ENCODE data around the gene BMPR2. TPM values are rescaled to one million over a fixed set of nuclear protein-coding genes. Genes with fewer than 3 reads are reported as not detected.

Gene BMPR2
- total and polyA plus RNA-seq, 2 of the 8 experiments (the other 6 are each of a cell fraction or from before 2014, with no cell fraction given) = 5.5 to 19.8 TPM

DNA sequence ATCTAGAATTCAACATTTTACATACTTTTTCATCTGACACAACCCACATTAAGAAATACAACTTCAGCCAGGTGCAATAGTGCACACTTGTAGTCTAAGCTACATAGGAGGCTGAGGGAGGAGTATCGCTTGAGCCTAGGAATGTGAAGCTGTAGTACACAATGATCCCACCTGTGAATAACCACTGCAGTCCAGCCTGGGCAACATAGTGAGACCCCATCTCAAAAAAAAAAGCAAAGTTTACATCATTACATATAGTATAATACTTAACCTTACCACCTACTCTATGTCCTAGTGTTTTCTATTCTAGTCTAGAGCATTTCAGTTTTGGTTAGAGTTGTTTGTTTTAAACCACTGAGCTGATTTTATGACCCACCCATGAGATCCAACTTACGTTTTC lies 172.1 kb downstream of the BMPR2 start:
- Histone ChIP-seq H3K36me3 (ENCODE audit: control insufficient read depth in 2 of 4, insufficient read depth in 4 of 4, low read length in 3 of 4) (no peaks in the 10 kb centered on the region; a peak in 1 of 8 replicates), H3K4me1 (replicated peaks in 1 of 4; ENCODE audit: control insufficient read depth in 3 of 4, insufficient read depth in 4 of 4, low read length in 3 of 4) (no peaks in the 10 kb centered on the region), H4K20me1 (replicated peaks in 1 of 2; ENCODE audit: control insufficient read depth in 1 of 2, insufficient read depth in 2 of 2, low read length in 2 of 2) (no peaks in the 10 kb centered on the region), H3K14ac (ENCODE audit: insufficient read length) (no peak overlapping the region), H2AFZ (ENCODE audit: low read length) (no peak overlapping the region), H3K9ac (replicated peaks in 1 of 4; ENCODE audit: extremely low read depth in 1 of 4, low read depth in 3 of 4, low read length in 3 of 4) (no peak overlapping the region), H3K27me3 (replicated peaks in 1 of 4; ENCODE audit: control insufficient read depth in 3 of 4, extremely low read depth in 1 of 4, insufficient read depth in 3 of 4, low read length in 3 of 4) (no peaks in the 10 kb centered on the region), H2AK5ac (ENCODE audit: low read depth, low read length) (no peak overlapping the region), H3K23me2 (ENCODE audit: low read depth, low read length) (no peaks in the 10 kb centered on the region), H2BK120ac (replicated peaks; ENCODE audit: low read depth, low read length) (no peak overlapping the region), H3K23ac (ENCODE audit: insufficient read length) (no peak overlapping the region), H3K79me2 (ENCODE audit: control insufficient read depth in 1 of 2, insufficient read depth in 2 of 2, low read length in 2 of 2) (no peaks in the 10 kb centered on the region), H3K4me2 (ENCODE audit: insufficient read depth in 1 of 2, low read depth in 2 of 2, low read length in 2 of 2) (no peak overlapping the region), H2BK12ac (ENCODE audit: low read depth, low read length) (no peak overlapping the region), H3K4ac (replicated peaks; ENCODE audit: insufficient read length, low read depth, low read length) (no peak overlapping the region), H3K9me3 (ENCODE audit: insufficient read depth in 2 of 2, low read depth in 1 of 2, low read length in 1 of 2) (no peaks in the 10 kb centered on the region), H3K27ac (ENCODE audit: low read depth, low read length) (no peak overlapping the region), H3K4me3 (ENCODE audit: extremely low read depth in 1 of 4, insufficient read depth in 2 of 4, low read depth in 3 of 4, low read length in 4 of 4) (no peak overlapping the region), H3K56ac (replicated peaks; ENCODE audit: insufficient read length, low read depth, low read length) (no peak overlapping the region), H3K18ac (ENCODE audit: extremely low read depth, low read length) (no peak overlapping the region), H2BK15ac (ENCODE audit: low read length) (no peak overlapping the region), H2BK5ac (ENCODE audit: low read depth, low read length) (no peak overlapping the region), H3K79me1 (ENCODE audit: low read depth, low read length) (no peaks in the 10 kb centered on the region), H4K91ac (replicated peaks; ENCODE audit: insufficient read length, low read length) (no peak overlapping the region), H2BK20ac (ENCODE audit: low read length) (no peak overlapping the region), H4K8ac (ENCODE audit: extremely low read depth, insufficient read depth, low read length) (no peak overlapping the region), H4K5ac (ENCODE audit: insufficient read length, low read depth, low read length) (no peak overlapping the region)
- ChIA-PET CTCF (ENCODE audit: partially characterized antibody) (interaction anchor here (0.6 to 0.7 kb wide), 2 partner anchors 197 to 881 kb away, joined by 3 to 4 read pairs; no protein-coding TSS in a partner anchor), POLR2A (ENCODE audit: partially characterized antibody) (no interaction called here)
- DNase-seq (ENCODE audit: low read depth in 1 of 2, low spot score in 2 of 2) (no peak), FAIRE-seq (no peak)
- TF ChIP-seq RXRA (IDR thresholded peaks at IDR 0.05; ENCODE audit: insufficient read depth, low read depth, low read length) (no peak), SP4 (IDR thresholded peaks at IDR 0.05; ENCODE audit: low read length) (no peak), ZNF274 (IDR thresholded peaks at IDR 0.05; ENCODE audit: borderline replicate concordance, extremely low read depth, low read length) (no peak), JUND (IDR thresholded peaks at IDR 0.05; ENCODE audit: low read length) (no peak), NRF1 (IDR thresholded peaks at IDR 0.05; ENCODE audit: low read depth, low read length) (no peak), CBX5 (IDR thresholded peaks at IDR 0.05; ENCODE audit: low read depth, low read length) (no peak)
- WGBS, 2 experiments (ENCODE audit: extremely low coverage in 1 of 2, insufficient coverage in 1 of 2, insufficient read length in 1 of 2, insufficient replicate concordance in 2 of 2, low coverage in 1 of 2, low lambda C conversion rate in 2 of 2, missing lambda C conversion rate in 1 of 2) = 96% methylated on average over 2 of the region's 2 CpGs; no CpG with 5 or more reads in 1 of the 2 experiments
